Stimulated activated CD8-positive, alpha-beta memory T cell treated with anti-CD3 and anti-CD28 coated beads, Interleukin-15, amount 100 ng/mL, for 4 hours (primary cell): Measurements from ENCODE around the gene SMOC2.
A peak's percentile ranks its signal among the peaks of the same experiment; 100 is the strongest.
"Not testable (repeated sequence)": the region's sequence is repeated elsewhere in the genome, so short reads cannot be mapped to it uniquely, and the experiment has no call there.

Source experiments
- DNase-seq, 2 donors: peaks; one replicate each; pipeline ENCODE4 v3.0.0-alpha.2; 2020; ENCODE audit warnings: low read depth in 2 of 2

SMOC2 gene

GRCh38 chr6:168600381-168600780 lies 159.4 kb downstream of the SMOC2 start:
- no peak for DNase-seq

GRCh38 chr6:168601111-168601510 lies 160.1 kb downstream of the SMOC2 start:
- DNase-seq, result no peak

GRCh38 chr6:168601546-168601945 lies 160.6 kb downstream of the SMOC2 start:
- no peak for DNase-seq

- no peak for DNase-seq
Observed at GRCh38 chr6:168602576-168602975, 161.6 kb downstream of the SMOC2 start.

- no peak for DNase-seq
Observed at GRCh38 chr6:168603234-168603633, 162.2 kb downstream of the SMOC2 start.

- no peak for DNase-seq
Observed at GRCh38 chr6:168605964-168606363, 165.0 kb downstream of the SMOC2 start.

GRCh38 chr6:168606722-168607121 lies 165.7 kb downstream of the SMOC2 start:
- DNase-seq, result no peak

- DNase-seq, result no peak
Observed at GRCh38 chr6:168607272-168608112, 166.5 kb downstream of the SMOC2 start.

GRCh38 chr6:168608113-168608400 lies 167.1 kb downstream of the SMOC2 start:
- no peak for DNase-seq

- no peak for DNase-seq
Observed at GRCh38 chr6:168609026-168609685, 168.2 kb downstream of the SMOC2 start.

GRCh38 chr6:168609914-168610490 lies 169.0 kb downstream of the SMOC2 start:
- DNase-seq, result no peak

GRCh38 chr6:168610966-168611365 lies 170.0 kb downstream of the SMOC2 start:
- DNase-seq, result not testable (repeated sequence)

- no peak for DNase-seq
Observed at GRCh38 chr6:168611691-168612090, 170.7 kb downstream of the SMOC2 start.

GRCh38 chr6:168612586-168612985 lies 171.6 kb downstream of the SMOC2 start:
- no peak for DNase-seq

GRCh38 chr6:168615837-168616236 lies 174.9 kb downstream of the SMOC2 start:
- DNase-seq, result no peak

- DNase-seq, result no peak
Observed at GRCh38 chr6:168616816-168617765, 176.1 kb downstream of the SMOC2 start.

- DNase-seq, result no peak
Observed at GRCh38 chr6:168618546-168619315, 177.7 kb downstream of the SMOC2 start.

GRCh38 chr6:168619560-168620314 lies 178.8 kb downstream of the SMOC2 start:
- peak in 1 of 2 donors; percentile 5 for DNase-seq

GRCh38 chr6:168620578-168620977 lies 179.6 kb downstream of the SMOC2 start:
- no peak for DNase-seq

GRCh38 chr6:168623736-168624135 lies 182.8 kb downstream of the SMOC2 start:
- no peak for DNase-seq
